Glutamatergic neuron (in vitro differentiated cells): ENCODE data around the gene TNPO3. TPM values are rescaled to one million over a fixed set of nuclear protein-coding genes. Genes with fewer than 3 reads are reported as not detected.
"Not testable (repeated sequence)": the region's sequence is repeated elsewhere in the genome, so short reads cannot be mapped to it uniquely, and the experiment has no call there.

Experiments
- DNase-seq: peaks from one replicate; pipeline ENCODE4 v3.0.0; 2022
- H3K27ac Mint-ChIP-seq: one replicate; pipeline ENCODE4 v1.8.0; 2020; ENCODE audit warnings: mild to moderate bottlenecking, mixed read lengths, inconsistent platforms; ENCODE audit not compliant: unreplicated experiment
- H3K27me3 Mint-ChIP-seq: one replicate; pipeline ENCODE4 v1.8.0; 2020; ENCODE audit warnings: mild to moderate bottlenecking, moderate library complexity, mixed read lengths, inconsistent platforms; ENCODE audit not compliant: unreplicated experiment
- H3K36me3 Mint-ChIP-seq: one replicate; pipeline ENCODE4 v1.8.0; 2020; ENCODE audit warnings: mild to moderate bottlenecking, mixed read lengths, inconsistent platforms; ENCODE audit not compliant: unreplicated experiment
- H3K4me1 Mint-ChIP-seq: one replicate; pipeline ENCODE4 v1.8.0; 2020; ENCODE audit warnings: mild to moderate bottlenecking, low read depth, mixed read lengths, inconsistent platforms; ENCODE audit not compliant: unreplicated experiment
- H3K4me3 Mint-ChIP-seq: one replicate; pipeline ENCODE4 v1.8.0; 2020; ENCODE audit warnings: mild to moderate bottlenecking, mixed read lengths, inconsistent platforms; ENCODE audit not compliant: unreplicated experiment
- H3K9me3 Mint-ChIP-seq: one replicate; pipeline ENCODE4 v1.8.0; 2020; ENCODE audit warnings: mild to moderate bottlenecking, moderate library complexity, mixed read lengths, inconsistent platforms; ENCODE audit not compliant: unreplicated experiment
- CTCF ChIP-seq: fragments of 200-600 bp; sonication (generic); IDR thresholded peaks from one replicate; pipeline ENCODE4 v1.5.0; 2021; ENCODE audit not compliant: partially characterized antibody, unreplicated experiment
- total RNA-seq: library from RNA; stranded (reverse); fragmentation: NEBNext Ultra II Directional; extraction: Animal tissue kit (Norgen Biotek cat#: 25700); gene quantifications from one replicate; pipeline ENCODE4 v1.2.1, GENCODE V29; 2021; ENCODE audit not compliant: unreplicated experiment

Gene TNPO3
- total RNA-seq, 1 donor from 2014 or later = 53.8 TPM

GRCh38 chr7:128915841-128916642 is 138.9 kb downstream of the TNPO3 start:
- TF ChIP-seq CTCF = no peak
- Mint-ChIP-seq H3K4me3 (no peak overlapping the region), H3K9me3 (peaks cover 1% of the 10 kb centered on the region), H3K4me1 (peaks cover 25% of the 10 kb centered on the region), H3K36me3 (no peaks in the 10 kb centered on the region), H3K27ac (no peak overlapping the region), H3K27me3 (peaks cover 20% of the 10 kb centered on the region)
- DNase-seq = no peak

- Mint-ChIP-seq H3K27me3 (peaks cover 23% of the 10 kb centered on the region), H3K4me1 (peaks cover 21% of the 10 kb centered on the region), H3K4me3 (peak overlapping the region; percentile 69), H3K27ac (no peak overlapping the region), H3K9me3 (peaks cover 3% of the 10 kb centered on the region), H3K36me3 (no peaks in the 10 kb centered on the region)
- no peak for DNase-seq
- TF ChIP-seq CTCF = no peak
Observed at GRCh38 chr7:128915271-128915819, 139.6 kb downstream of the TNPO3 start.

GRCh38 chr7:128914566-128915151 is 140.3 kb downstream of the TNPO3 start:
- no peak for DNase-seq

GRCh38 chr7:128913870-128914565 is 140.9 kb downstream of the TNPO3 start:
- Mint-ChIP-seq H3K36me3 (no peaks in the 10 kb centered on the region), H3K4me1 (peaks cover 18% of the 10 kb centered on the region), H3K27me3 (peaks cover 23% of the 10 kb centered on the region), H3K9me3 (peaks cover 3% of the 10 kb centered on the region), H3K4me3 (peak overlapping the region; percentile 38), H3K27ac (no peak overlapping the region)
- no peak for TF ChIP-seq CTCF
- DNase-seq = no peak

More at GRCh38 chr7:128914566-128915151, 140.3 kb downstream of the TNPO3 start:
- Mint-ChIP-seq H3K9me3 (peaks cover 2% of the 10 kb centered on the region), H3K27me3 (peaks cover 23% of the 10 kb centered on the region), H3K4me3 (no peak overlapping the region), H3K4me1 (peaks cover 18% of the 10 kb centered on the region), H3K36me3 (no peaks in the 10 kb centered on the region), H3K27ac (no peak overlapping the region)
- no peak for TF ChIP-seq CTCF

GRCh38 chr7:128912709-128913495 is 142.0 kb downstream of the TNPO3 start:
- H3K27ac Mint-ChIP-seq, H3K4me3 Mint-ChIP-seq, DNase-seq, H3K9me3 Mint-ChIP-seq, H3K36me3 Mint-ChIP-seq: not testable (repeated sequence)
- peaks cover 23% of the 10 kb centered on the region for H3K27me3 Mint-ChIP-seq
- H3K4me1 Mint-ChIP-seq = peaks cover 18% of the 10 kb centered on the region
